NCI-H446 treated with DMSO at 0.1 percent for 48 hours (cell line): ENCODE data around the gene APOBR.
"Not testable (repeated sequence)": the region's sequence is repeated elsewhere in the genome, so short reads cannot be mapped to it uniquely, and the experiment has no call there.

Experiments
- DNase-seq: peaks from one replicate; lab custom pipeline; 2025; lab: John Stamatoyannopoulos, UW

APOBR gene

DNA sequence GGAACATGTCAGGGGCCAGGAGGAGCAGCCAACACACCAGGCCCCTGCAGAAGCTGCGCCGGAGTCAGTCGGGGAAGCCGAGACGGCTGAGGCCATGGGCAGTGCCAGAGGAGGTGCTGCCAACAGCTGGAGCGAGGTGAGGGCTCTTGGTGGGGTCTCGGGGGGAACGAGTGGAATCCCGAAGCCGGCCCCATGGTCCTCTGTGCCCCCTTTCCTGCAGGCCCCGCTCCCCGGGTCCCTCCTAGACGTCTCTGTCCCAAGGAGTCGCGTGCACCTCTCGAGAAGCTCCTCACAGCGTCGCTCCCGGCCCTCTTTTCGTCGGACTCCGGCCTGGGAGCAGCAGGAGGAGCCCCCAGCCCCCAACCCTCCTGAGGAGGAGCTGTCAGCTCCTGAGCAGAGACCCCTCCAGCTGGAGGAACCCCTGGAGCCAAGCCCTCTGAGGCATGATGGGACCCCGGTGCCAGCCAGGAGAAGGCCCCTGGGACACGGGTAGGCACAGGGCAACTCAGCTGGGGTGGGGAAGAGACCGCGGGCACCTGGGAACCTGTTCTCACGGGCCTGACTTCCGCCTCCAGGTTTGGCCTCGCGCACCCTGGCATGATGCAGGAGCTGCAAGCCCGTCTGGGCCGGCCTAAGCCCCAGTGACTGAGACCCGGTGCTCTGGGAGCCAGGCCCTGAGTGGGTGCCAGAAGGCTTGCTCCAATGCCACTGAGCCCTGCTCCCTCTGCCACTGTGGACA is 3.6 kb downstream of the APOBR start:
- DNase-seq: no peak

DNA sequence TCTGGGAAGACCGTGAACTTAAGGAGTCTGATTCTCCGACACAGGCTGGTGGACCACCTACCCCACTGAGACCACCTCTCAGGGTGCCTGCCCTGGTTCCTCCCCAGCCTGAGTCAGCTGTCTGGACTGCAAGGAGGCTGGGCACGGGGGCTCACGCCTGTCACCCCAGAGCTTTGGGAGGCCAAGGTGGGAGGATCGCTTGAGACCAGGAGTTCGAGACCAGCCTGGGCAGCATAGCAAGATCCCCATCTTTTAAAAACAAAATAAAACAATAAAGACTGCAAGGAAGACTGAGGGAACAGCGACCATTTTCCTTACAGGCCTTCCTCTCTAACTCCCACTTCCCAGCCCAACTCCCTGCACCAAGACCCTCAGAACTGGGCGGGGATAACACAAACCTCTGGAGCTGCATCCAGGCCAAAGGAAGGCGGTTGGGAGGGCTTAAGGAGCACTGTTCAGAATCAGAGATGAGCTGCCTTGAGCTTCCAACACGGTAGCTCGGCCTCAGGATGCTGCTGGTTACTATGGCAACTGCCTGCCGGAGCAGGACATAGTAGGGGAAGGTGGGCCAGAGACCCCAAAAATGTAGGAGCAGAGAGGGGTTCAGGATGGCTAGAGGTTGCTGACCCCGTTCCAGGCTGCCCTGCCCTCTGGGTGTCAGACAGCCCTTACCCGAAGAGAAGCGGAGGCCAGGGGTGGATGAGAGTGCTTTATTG is 4.4 kb downstream of the APOBR start:
- DNase-seq: no peak

- no peak for DNase-seq
Measured at GRCh38 chr16:28499854-28500253, 5.4 kb downstream of the APOBR start.

GRCh38 chr16:28500476-28501180 is 6.2 kb downstream of the APOBR start:
- DNase-seq: not testable (repeated sequence)

- DNase-seq: no peak
Measured at GRCh38 chr16:28501258-28502232, 7.1 kb downstream of the APOBR start.

DNA sequence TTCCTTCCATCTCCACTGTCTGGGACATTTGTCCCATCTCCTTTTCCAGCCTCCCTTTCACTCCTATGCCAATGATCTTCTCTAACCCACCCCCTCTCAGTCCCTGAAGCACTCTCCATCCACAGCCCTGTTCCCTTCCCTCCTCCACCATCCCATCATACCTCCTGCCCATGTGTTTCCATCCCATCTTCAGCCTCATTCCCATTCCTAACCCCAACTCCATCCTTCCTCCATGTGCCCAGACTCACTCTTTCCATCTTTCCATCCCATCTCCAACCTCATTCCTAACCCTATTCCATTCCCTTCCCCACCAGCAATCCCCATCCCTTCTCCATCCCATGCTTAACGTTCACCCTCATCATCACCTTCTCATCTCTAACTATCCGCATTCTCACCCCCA is 7.8 kb downstream of the APOBR start:
- no peak for DNase-seq

DNA sequence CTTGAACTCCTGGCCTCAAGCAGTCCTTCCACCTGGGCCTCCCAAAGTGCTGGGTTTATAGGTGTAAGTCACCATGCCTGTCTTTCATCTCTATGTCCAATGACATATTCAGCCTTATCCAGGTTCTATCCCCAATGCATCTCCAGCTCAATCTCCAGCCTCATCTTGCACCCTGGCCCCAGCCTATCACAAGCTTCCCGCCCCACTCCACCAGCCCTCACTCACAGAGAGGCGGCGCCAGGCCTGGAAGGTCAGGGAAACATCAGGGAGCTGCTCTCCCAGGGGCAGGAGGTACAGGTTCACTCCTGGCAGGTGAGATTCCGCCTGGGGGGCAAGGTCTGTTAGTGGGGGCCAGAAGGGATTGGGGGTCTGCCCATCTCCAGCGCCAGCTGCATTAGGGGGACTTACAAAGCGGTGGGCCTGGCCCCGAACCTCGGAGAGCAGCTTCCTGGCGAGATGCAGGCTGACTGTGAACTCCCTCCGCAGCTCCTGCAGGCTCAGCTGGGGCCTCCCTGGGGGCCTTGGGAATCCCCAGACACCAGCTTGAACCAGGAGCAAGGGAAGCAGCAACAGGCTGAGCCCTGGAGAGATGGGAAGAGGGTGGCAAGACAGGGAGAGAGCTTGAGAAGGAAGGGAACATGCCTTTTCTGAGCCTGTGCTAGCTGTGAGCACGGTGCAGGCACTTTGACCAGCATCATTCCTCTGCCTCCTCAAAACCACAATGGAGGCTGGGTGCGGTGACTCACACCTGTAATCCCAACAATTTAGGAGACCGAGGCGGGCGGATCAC is 9.2 kb downstream of the APOBR start:
- no peak for DNase-seq

DNA sequence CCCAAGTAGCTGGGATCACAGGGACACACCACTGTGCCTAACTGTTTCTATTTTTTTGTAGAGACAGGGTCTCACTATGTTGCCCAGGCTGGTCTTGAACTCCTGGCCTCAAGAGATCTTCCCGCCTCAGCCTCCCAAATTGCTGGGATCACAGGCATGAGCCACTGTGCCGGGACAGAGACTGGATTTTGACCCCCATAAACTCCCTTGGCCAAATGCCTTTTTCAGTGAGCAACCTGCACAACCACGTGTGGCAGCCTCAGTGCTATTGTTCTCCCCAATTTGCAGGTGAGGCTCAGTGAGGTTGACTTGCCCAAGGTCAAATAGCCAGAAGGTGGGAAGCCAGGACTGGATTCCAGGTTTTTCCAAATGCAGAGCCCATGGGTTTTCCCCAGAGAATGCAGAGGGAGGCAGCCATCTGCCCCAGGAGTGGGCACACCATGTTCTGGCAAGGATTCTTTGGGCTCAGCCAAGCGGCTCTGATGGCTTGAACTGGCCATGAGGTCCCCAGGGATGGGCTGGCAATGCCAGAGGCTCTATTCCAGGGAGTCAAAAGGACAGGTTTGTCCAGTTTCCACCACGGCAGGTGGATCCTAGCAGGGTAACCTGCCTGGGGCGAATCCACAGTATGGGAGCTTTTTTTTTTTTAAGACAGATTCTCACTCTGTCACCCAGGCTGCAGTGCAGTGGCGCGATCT is 10.4 kb downstream of the APOBR start:
- peak; percentile 10 for DNase-seq

GRCh38 chr16:28505489-28506137 is 11.2 kb downstream of the APOBR start:
- DNase-seq: no peak

DNA sequence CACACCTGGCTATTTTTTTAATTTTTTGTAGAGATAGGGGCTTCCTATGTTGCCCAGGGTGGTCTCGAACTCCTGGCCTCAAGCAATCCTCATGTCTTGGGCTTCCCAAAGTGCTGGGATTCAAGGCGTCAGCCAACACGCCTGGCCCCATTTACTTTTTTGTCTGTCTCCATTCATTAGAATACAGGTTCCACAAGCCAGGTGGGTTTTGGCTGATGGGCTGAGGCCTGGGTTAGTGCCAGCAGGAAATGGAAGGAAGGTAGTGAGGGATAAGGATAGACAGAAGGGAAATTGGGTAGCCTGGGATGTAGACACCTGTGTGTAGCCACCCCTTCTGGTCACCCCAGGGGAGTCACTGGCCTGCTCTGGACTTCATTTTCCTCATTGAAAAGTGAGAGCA is 16.6 kb downstream of the APOBR start:
- DNase-seq: no peak

GRCh38 chr16:28511801-28512789 is 17.7 kb downstream of the APOBR start:
- no peak for DNase-seq

GRCh38 chr16:28513484-28514181 is 19.2 kb downstream of the APOBR start:
- DNase-seq: no peak

DNA sequence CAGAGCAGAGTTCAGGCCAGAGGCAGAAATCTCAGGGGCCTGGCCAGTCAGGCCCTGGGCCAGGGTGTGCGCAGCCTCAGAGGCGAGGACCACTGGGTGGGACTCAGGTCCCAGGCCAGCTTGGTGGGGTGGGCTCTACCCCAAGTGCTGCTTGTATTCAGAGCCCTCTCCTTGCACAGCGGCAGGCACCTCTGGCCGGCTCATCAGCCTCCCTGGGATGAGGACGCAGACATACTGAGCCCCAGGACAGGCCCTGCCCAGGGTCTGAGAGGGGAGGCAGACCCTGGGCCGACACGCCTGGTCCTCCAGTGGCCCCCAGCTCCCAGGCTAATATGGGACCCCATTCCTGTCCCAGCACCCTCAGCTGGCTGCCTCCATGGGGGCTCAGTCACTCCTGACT is 19.8 kb downstream of the APOBR start:
- DNase-seq: no peak

- no peak for DNase-seq
Measured at GRCh38 chr16:28520672-28521071, 26.2 kb downstream of the APOBR start.

DNA sequence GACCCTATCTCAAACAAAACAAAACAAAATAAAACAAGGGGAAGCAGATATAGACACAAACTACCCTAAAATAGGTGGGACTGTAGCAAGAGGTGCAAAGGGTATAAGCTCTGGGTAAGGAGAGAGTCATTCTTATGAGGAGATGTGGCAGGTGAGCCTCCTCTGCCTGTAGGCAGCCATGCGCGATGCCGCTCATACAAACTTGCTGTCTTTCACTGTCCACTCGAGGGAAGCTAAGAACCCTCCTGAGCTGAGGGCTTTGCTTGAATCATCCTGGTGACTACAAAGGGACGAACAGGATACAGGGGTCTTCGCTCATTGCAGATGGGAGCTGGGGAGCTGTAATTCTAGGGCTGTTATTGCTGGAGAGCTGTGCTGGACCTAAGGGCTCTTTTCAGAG is 27.0 kb downstream of the APOBR start:
- no peak for DNase-seq

- DNase-seq: no peak
Measured at GRCh38 chr16:28522792-28523191, 28.3 kb downstream of the APOBR start.

- no peak for DNase-seq
Measured at GRCh38 chr16:28524681-28525171, 30.3 kb downstream of the APOBR start.
